Breast epithelium (tissue), 4 donors: ENCODE measurements around the gene ALDH8A1. TPM values are rescaled to one million over a fixed set of nuclear protein-coding genes. Genes with fewer than 3 reads are reported as not detected.
"Not testable (repeated sequence)": the region's sequence is repeated elsewhere in the genome, so short reads cannot be mapped to it uniquely, and the experiment has no call there.

ENCODE experiments used
- DNase-seq, 2 donors: peaks; one replicate each; pipeline ENCODE4 v3.0.0-alpha.2; 2019; ENCODE audit warnings: low spot score in 2 of 2
- H3K27ac ChIP-seq, 2 donors: fragments of 200-600 bp; sonication (generic) in 1 of 2; one replicate each; pipeline ENCODE4 v1.5.1; 2016 to 2019; ENCODE audit warnings: mild to moderate bottlenecking in 1 of 2
- H3K27me3 ChIP-seq, 2 donors: fragments of 200-600 bp; sonication (generic) in 1 of 2; one replicate each; pipeline versions ENCODE4 v1.5.1 to v1.6.0; 2017 to 2019; ENCODE audit warnings: control low read depth in 1 of 2, mild to moderate bottlenecking in 1 of 2
- H3K36me3 ChIP-seq: fragments of 200-600 bp; one replicate; pipeline ENCODE4 v1.5.1; 2019
- H3K4me1 ChIP-seq, 2 donors: fragments of 200-600 bp; sonication (generic); one replicate each; pipeline ENCODE4 v1.5.1; 2016 to 2019; ENCODE audit warnings: control low read depth in 1 of 2
- H3K4me3 ChIP-seq, 3 donors: fragments of 200-600 bp; sonication (generic); 1 replicate in 2 of 3; 2 replicates in 1 of 3; pipeline ENCODE4 v1.5.1; 2016 to 2019; ENCODE audit warnings: mild to moderate bottlenecking in 3 of 3, moderate library complexity in 2 of 3
- H3K9me3 ChIP-seq, 2 donors: fragments of 200-600 bp; sonication (generic) in 1 of 2; one replicate each; pipeline ENCODE4 v1.5.1; 2016 to 2019; ENCODE audit warnings: control low read depth in 1 of 2
- POLR2A ChIP-seq: fragments of 450-650 bp; IDR thresholded peaks from one replicate; pipeline ENCODE4 v1.6.1; 2016; ENCODE audit warnings: antibody characterized with exemption, mild to moderate bottlenecking, moderate library complexity
- POLR2AphosphoS5 ChIP-seq, 3 donors: sonication (generic); formaldehyde crosslinking; IDR thresholded peaks; one replicate each; pipeline ENCODE4 v1.6.1; 2017; ENCODE audit warnings: antibody characterized with exemption in 3 of 3
- intact Hi-C: fragments of 100-400 bp; cut with DNase I; formaldehyde crosslinking; loops from one replicate; pipeline ENCODE4 v1.15.1; 2023; ENCODE audit warnings: low total_unique reads
- total RNA-seq, 3 donors: library from RNA; depleted of rRNA; stranded (reverse); fragments of >200 nt; gene quantifications; one replicate each; pipeline ENCODE4 v1.1.0, GENCODE V29; 2016
- TF ChIP-seq, protein P1 (sequence below), 3 donors: fragments of 450-650 bp; IDR thresholded peaks; one replicate each; pipeline ENCODE4 v1.5.1; 2016 to 2017; ENCODE audit warnings: antibody characterized with exemption in 3 of 3, mild to moderate bottlenecking in 3 of 3, moderate library complexity in 3 of 3

Gene ALDH8A1
- total RNA-seq, 3 donors from 2014 or later = 0.66 to 1.5 (median 0.80) TPM

DNA sequence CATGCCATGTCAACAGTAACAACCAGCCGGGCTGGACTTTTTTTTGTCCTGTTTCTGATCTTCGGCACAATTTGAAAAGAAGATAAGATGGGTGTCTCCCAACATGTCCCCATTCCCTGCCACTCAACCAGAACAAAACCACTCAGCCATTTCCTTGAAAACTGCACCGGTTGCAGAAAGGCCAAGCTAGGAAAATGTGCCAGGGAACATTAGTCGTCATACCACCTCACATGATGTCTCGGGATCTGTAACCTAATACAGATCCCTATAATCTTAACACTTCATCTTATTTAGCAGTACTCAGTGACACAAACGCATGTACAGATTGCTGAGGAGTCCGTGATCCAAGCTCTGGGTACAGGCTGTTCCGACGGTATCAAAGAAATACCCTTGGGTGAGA is 46.5 kb downstream of the ALDH8A1 start:
- intact Hi-C loops = no loop called here
- TF ChIP-seq POLR2A (no peak), POLR2AphosphoS5 (IDR thresholded peaks at IDR 0.05) (no peak)
- TF ChIP-seq, protein P1, sequence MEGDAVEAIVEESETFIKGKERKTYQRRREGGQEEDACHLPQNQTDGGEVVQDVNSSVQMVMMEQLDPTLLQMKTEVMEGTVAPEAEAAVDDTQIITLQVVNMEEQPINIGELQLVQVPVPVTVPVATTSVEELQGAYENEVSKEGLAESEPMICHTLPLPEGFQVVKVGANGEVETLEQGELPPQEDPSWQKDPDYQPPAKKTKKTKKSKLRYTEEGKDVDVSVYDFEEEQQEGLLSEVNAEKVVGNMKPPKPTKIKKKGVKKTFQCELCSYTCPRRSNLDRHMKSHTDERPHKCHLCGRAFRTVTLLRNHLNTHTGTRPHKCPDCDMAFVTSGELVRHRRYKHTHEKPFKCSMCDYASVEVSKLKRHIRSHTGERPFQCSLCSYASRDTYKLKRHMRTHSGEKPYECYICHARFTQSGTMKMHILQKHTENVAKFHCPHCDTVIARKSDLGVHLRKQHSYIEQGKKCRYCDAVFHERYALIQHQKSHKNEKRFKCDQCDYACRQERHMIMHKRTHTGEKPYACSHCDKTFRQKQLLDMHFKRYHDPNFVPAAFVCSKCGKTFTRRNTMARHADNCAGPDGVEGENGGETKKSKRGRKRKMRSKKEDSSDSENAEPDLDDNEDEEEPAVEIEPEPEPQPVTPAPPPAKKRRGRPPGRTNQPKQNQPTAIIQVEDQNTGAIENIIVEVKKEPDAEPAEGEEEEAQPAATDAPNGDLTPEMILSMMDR (IDR thresholded peaks at IDR 0.05) = no peak
- no peak overlapping the region for H3K27ac ChIP-seq
- no peaks in the 10 kb centered on the region for H3K36me3 ChIP-seq
- H3K4me3 ChIP-seq = no peak overlapping the region
- no peaks in the 10 kb centered on the region for H3K27me3 ChIP-seq
- DNase-seq = no peak
- peaks cover 0 to 3% of the 10 kb centered on the region in 2 donors for H3K9me3 ChIP-seq
- no peaks in the 10 kb centered on the region for H3K4me1 ChIP-seq

DNA sequence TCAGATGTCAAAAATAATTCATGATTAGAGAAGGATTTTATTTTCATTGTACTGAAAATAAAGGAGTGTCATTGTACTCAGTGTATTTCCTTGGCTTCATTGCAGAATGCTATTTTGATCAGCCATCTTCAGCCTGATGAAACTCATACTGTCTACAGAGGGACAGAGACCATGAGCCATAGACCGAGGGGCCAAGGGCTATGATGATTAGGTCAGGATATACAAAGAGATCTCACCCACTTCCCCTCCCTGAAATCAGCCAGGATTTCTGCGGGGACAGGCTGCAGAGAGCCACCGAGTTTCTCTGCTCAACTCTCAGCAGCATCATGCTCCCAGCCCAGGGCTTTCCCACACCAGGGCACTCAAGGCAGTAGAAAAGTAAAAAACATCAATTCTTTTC is 47.0 kb downstream of the ALDH8A1 start:
- H3K27ac ChIP-seq = no peak overlapping the region
- no peaks in the 10 kb centered on the region for H3K27me3 ChIP-seq
- DNase-seq = no peak
- H3K36me3 ChIP-seq = no peaks in the 10 kb centered on the region
- intact Hi-C loops = no loop called here
- H3K9me3 ChIP-seq = peaks cover 0 to 3% of the 10 kb centered on the region in 2 donors
- TF ChIP-seq, protein P1 (IDR thresholded peaks at IDR 0.05) = no peak
- TF ChIP-seq POLR2AphosphoS5 (IDR thresholded peaks at IDR 0.05) (no peak), POLR2A (no peak)
- H3K4me3 ChIP-seq = no peak overlapping the region
- no peaks in the 10 kb centered on the region for H3K4me1 ChIP-seq

DNA sequence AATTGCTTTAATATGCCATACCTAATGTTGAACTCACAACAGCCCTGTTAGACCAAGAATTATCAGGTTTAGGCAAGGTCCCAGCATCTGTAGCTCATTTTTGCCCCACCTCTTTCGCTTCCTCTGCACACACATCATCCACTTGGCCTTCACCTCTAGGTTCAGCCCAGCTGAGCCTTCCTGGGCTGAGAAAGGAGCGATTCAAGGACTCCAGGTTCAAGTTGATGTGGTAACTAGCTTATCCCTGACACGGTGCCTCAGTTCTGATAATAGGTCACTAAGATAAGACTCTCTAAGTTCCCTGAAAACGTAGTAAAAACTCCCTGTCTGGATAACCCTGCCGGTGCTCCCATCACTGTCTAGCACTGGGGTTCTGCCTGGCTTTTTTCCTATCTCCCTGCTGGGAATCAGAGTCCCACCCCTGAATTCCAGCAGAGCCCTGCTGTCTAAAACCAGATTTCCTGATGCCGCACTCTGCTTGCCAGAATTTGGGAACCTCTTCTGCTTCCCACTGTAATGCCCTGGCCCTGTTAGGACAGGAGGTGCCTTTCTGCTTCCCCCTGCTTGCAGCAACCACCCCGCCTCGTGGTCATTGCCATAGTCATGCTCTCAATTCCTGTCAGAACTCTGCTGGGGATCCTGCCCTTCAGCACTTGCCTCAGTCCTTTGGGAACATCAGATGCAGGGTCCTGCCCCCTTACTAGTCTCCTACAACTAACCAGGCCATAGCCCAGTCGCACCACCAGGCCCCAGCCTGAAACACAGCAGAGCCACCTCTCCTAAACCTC is 47.6 kb downstream of the ALDH8A1 start:
- Histone ChIP-seq H3K4me3 (no peak overlapping the region), H3K9me3 (peaks cover 0 to 3% of the 10 kb centered on the region in 2 donors), H3K4me1 (no peaks in the 10 kb centered on the region), H3K27me3 (no peaks in the 10 kb centered on the region), H3K27ac (no peak overlapping the region), H3K36me3 (no peaks in the 10 kb centered on the region)
- intact Hi-C loops = no loop called here
- TF ChIP-seq, protein P1 (IDR thresholded peaks at IDR 0.05) = no peak
- TF ChIP-seq POLR2AphosphoS5 (IDR thresholded peaks at IDR 0.05) (no peak), POLR2A (no peak)
- DNase-seq = no peak

DNA sequence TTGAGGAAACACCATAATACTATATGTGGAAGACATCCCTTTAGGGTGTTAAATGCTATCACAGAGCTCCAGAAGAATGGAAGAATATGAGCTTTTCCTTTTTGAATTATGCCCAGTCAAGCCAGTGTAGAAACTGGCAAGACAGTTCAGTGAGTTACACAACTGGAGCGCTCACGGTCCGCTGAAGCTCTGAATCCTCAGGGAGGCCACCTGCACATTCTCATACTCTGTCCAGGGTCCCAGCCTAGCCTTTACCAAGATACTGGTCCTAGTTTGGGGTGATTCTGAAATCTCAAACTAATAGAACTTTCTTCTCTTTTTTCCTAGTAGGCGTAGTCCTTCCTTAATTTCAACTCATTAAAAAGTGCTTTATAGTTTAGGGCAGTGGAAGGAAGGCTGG is 51.3 kb downstream of the ALDH8A1 start:
- no peaks in the 10 kb centered on the region for H3K9me3 ChIP-seq
- DNase-seq = no peak
- no peak overlapping the region for H3K27ac ChIP-seq
- H3K4me3 ChIP-seq = no peak overlapping the region
- no peak for TF ChIP-seq POLR2AphosphoS5 (IDR thresholded peaks at IDR 0.05)
- TF ChIP-seq, protein P1 (IDR thresholded peaks at IDR 0.05) = no peak
- no peak for TF ChIP-seq POLR2A
- no peaks in the 10 kb centered on the region for H3K36me3 ChIP-seq
- H3K4me1 ChIP-seq = no peaks in the 10 kb centered on the region
- H3K27me3 ChIP-seq = no peaks in the 10 kb centered on the region
- intact Hi-C loops = no loop called here

GRCh38 chr6:134898166-134898565 is 51.7 kb downstream of the ALDH8A1 start:
- H3K36me3 ChIP-seq, H3K27me3 ChIP-seq, H3K4me1 ChIP-seq, H3K27ac ChIP-seq, intact Hi-C loops, H3K9me3 ChIP-seq, DNase-seq, H3K4me3 ChIP-seq: not testable (repeated sequence)
